Measurements from ENCODE around the gene OR2B6. TPM values are rescaled to one million over a fixed set of nuclear protein-coding genes. Genes with fewer than 3 reads are reported as not detected.
"Not testable (repeated sequence)": the region's sequence is repeated elsewhere in the genome, so short reads cannot be mapped to it uniquely, and the experiment has no call there.

Gene OR2B6
- total RNA-seq, result not detected in 2 replicates

- DNase-seq, result no peak
These were observed at the start of gene OR2B6 for GRCh38 chr6:27956941-27957340. Gene OR2B6, plus strand, starts transcription at chr6:27957241. Its CDS starts 0 bp downstream, at chr6:27957241.

- no peak for DNase-seq
These were observed 49.0 kb upstream of the OR2B6 start for GRCh38 chr6:27908017-27908416.

GRCh38 chr6:27911956-27912446, 45.0 kb upstream of the OR2B6 start, which contains the start of gene OR2B2:
Gene OR2B2, minus strand, starts transcription at chr6:27912396. Its CDS starts 77 bp downstream, at chr6:27912319.
- no peak for DNase-seq

GRCh38 chr6:27922949-27923348, 34.1 kb upstream of the OR2B6 start:
- DNase-seq, result no peak

GRCh38 chr6:27924179-27924578, 32.9 kb upstream of the OR2B6 start:
- no peak for DNase-seq

- not testable (repeated sequence) for DNase-seq
These were observed 29.0 kb upstream of the OR2B6 start for GRCh38 chr6:27928041-27928440.

- not testable (repeated sequence) for DNase-seq
These were observed 27.1 kb upstream of the OR2B6 start for GRCh38 chr6:27929930-27930329.

GRCh38 chr6:27931209-27931608, 25.8 kb upstream of the OR2B6 start:
- no peak for DNase-seq

GRCh38 chr6:27940766-27941165, 16.3 kb upstream of the OR2B6 start:
- DNase-seq, result no peak

GRCh38 chr6:27943072-27943471, 14.0 kb upstream of the OR2B6 start:
- not testable (repeated sequence) for DNase-seq

GRCh38 chr6:27948237-27948636, 8.8 kb upstream of the OR2B6 start:
- no peak for DNase-seq

GRCh38 chr6:27951040-27951439, 6.0 kb upstream of the OR2B6 start:
- DNase-seq, result no peak

- DNase-seq, result no peak
These were observed 475 bp downstream of the OR2B6 start for GRCh38 chr6:27957516-27957915.

- DNase-seq, result no peak
These were observed 5.5 kb downstream of the OR2B6 start for GRCh38 chr6:27962506-27962905.

- DNase-seq, result no peak
These were observed 9.0 kb downstream of the OR2B6 start for GRCh38 chr6:27966044-27966443.

GRCh38 chr6:27966816-27967426, 9.9 kb downstream of the OR2B6 start:
- no peak for DNase-seq

GRCh38 chr6:27970444-27970843, 13.4 kb downstream of the OR2B6 start:
- DNase-seq, result no peak

- DNase-seq, result no peak
These were observed 15.7 kb downstream of the OR2B6 start for GRCh38 chr6:27972750-27973149.

- DNase-seq, result no peak
These were observed 20.3 kb downstream of the OR2B6 start for GRCh38 chr6:27977387-27977786.

GRCh38 chr6:27978705-27979104, 21.7 kb downstream of the OR2B6 start:
- no peak for DNase-seq

- DNase-seq, result no peak
These were observed 23.1 kb downstream of the OR2B6 start for GRCh38 chr6:27980111-27980510.

- DNase-seq, result no peak
These were observed 30.1 kb downstream of the OR2B6 start for GRCh38 chr6:27986928-27987725.

GRCh38 chr6:27994616-27995015, 37.6 kb downstream of the OR2B6 start:
- no peak for DNase-seq
